ENCODE measurements around the gene ADAMTS17. TPM values are rescaled to one million over a fixed set of nuclear protein-coding genes. Genes with fewer than 3 reads are reported as not detected.

Gene ADAMTS17
- total RNA-seq, 4 donors from 2014 or later, result 6.0 to 17.6 (median 8.2) TPM

DNA sequence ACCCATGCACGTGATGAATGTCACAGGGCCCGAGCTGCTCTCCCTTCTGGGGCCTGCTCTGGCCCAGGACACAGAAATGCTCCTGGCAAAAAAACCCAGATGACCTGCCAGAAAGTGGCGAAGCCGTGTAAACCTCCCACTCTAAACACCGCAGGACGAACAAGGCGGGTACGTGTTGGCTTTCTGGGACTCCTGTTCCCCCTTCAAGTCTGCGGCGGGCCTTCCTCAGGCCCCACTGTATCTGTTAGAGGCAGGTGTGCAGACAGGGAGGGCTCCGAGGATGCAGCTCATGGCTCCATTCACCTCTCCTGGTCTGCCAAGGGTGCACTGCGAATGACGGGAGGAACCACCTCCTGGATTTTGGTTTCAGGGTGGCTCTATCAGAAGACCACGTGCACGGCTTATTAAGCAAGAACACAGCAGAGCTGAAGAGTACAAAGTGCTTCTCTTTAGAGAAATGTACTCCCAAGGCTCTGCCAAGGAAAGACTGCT lies 173.8 kb downstream of the ADAMTS17 start:
- in situ Hi-C loops (cut with MboI; ENCODE audit: low pct_ligation_motif_present in 1 of 4, low pct_unique_long_range_greater_than_20kb in 1 of 4, low sequenced_read_pairs in 3 of 4) (no loop called here), intact Hi-C loops (cut with DNase I; ENCODE audit: low total_unique reads) (no loop called here)
- Histone ChIP-seq H3K36me3 (no peaks in the 10 kb centered on the region), H3K4me3 (no peak overlapping the region), H3K27me3 (no peaks in the 10 kb centered on the region), H3K9me3 (peaks cover 0 to 6% of the 10 kb centered on the region in 2 donors), H3K27ac (peak overlapping the region in 2 of 4 donors; percentile 40 to 68), H3K4me1 (peaks cover 0 to 3% (median 0%) of the 10 kb centered on the region in 4 donors)
- TF ChIP-seq POLR2A (IDR thresholded peaks at IDR 0.05) (no peak), POLR2AphosphoS5 (IDR thresholded peaks at IDR 0.05) (no peak)
- WGBS, 2 donors (ENCODE audit: low coverage in 1 of 2), result 80 to 86% methylated on average over 1 to 15 of the region's 15 CpGs
- no peak for DNase-seq

DNA sequence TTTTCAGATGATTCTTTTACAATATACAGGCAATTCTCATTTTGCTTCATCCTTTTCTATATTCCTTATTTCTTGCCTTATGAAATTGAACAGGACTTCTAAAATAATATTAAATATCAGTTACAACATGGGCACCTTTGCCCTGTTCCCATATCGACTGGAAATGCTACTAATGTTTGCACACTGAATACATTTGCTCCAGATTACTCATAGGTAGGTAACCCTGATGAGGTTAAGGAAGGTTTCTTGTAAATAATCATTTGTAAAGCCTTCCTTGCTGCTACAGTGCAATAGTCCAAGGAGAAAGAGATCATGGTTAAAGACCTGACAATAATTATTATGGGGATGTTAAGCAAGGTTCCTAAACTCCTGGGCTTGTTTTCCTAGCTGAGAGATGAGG lies 175.5 kb downstream of the ADAMTS17 start:
- no peaks in the 10 kb centered on the region for H3K36me3 ChIP-seq
- intact Hi-C loops (cut with DNase I; ENCODE audit: low total_unique reads), result no loop called here

DNA sequence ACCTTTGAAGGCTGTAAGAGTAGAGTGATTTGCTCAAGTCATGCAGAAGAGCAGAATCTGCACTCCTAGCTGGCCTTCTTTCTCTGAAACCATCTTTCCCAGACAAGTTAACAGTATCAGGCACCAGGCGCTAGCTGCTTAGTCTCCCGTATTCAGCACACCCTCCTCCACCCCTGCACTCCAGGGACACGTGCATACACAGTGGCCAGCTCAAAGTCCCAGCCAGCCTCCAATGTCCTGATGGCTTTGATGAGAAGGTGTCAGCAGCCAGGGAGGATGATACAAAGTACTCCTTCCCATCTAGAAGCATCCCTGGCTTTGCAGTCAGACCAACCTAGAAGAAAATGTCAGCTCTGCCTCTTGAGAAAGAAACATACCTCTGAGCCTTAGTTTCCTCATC lies 177.8 kb downstream of the ADAMTS17 start:
- no peak for DNase-seq
- 83 to 88% methylated on average over 3 of the region's 3 CpGs for WGBS, 2 donors (ENCODE audit: low coverage in 1 of 2)
- Histone ChIP-seq H3K27ac (no peak overlapping the region), H3K9me3 (no peaks in the 10 kb centered on the region), H3K36me3 (no peaks in the 10 kb centered on the region), H3K4me1 (no peaks in the 10 kb centered on the region), H3K27me3 (no peaks in the 10 kb centered on the region), H3K4me3 (no peak overlapping the region)
- intact Hi-C loops (cut with DNase I; ENCODE audit: low total_unique reads), result no loop called here
- no peak for TF ChIP-seq POLR2A (IDR thresholded peaks at IDR 0.05)
- TF ChIP-seq, protein P1, sequence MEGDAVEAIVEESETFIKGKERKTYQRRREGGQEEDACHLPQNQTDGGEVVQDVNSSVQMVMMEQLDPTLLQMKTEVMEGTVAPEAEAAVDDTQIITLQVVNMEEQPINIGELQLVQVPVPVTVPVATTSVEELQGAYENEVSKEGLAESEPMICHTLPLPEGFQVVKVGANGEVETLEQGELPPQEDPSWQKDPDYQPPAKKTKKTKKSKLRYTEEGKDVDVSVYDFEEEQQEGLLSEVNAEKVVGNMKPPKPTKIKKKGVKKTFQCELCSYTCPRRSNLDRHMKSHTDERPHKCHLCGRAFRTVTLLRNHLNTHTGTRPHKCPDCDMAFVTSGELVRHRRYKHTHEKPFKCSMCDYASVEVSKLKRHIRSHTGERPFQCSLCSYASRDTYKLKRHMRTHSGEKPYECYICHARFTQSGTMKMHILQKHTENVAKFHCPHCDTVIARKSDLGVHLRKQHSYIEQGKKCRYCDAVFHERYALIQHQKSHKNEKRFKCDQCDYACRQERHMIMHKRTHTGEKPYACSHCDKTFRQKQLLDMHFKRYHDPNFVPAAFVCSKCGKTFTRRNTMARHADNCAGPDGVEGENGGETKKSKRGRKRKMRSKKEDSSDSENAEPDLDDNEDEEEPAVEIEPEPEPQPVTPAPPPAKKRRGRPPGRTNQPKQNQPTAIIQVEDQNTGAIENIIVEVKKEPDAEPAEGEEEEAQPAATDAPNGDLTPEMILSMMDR (IDR thresholded peaks at IDR 0.05), result no peak
- no peak for TF ChIP-seq EP300 (IDR thresholded peaks at IDR 0.05; ENCODE audit: low read depth)
- no peak for TF ChIP-seq POLR2AphosphoS5 (IDR thresholded peaks at IDR 0.05)
- in situ Hi-C loops (cut with MboI; ENCODE audit: low pct_ligation_motif_present in 1 of 4, low pct_unique_long_range_greater_than_20kb in 1 of 4, low sequenced_read_pairs in 3 of 4), result no loop called here

More for the DNA sequence above, 175.5 kb downstream of the ADAMTS17 start:
- WGBS, 2 donors (ENCODE audit: low coverage in 1 of 2), result 56 to 81% methylated on average over 1 of the region's 1 CpG
- Histone ChIP-seq H3K9me3 (no peaks in the 10 kb centered on the region), H3K4me1 (peaks cover 0 to 3% (median 0%) of the 10 kb centered on the region in 4 donors), H3K27ac (no peak overlapping the region), H3K4me3 (no peak overlapping the region), H3K27me3 (no peaks in the 10 kb centered on the region)
- in situ Hi-C loops (cut with MboI; ENCODE audit: low pct_ligation_motif_present in 1 of 4, low pct_unique_long_range_greater_than_20kb in 1 of 4, low sequenced_read_pairs in 3 of 4), result no loop called here
- no peak for TF ChIP-seq POLR2A (IDR thresholded peaks at IDR 0.05)
- TF ChIP-seq POLR2AphosphoS5 (IDR thresholded peaks at IDR 0.05), result no peak
- TF ChIP-seq, protein P1 (IDR thresholded peaks at IDR 0.05), result no peak
- no peak for TF ChIP-seq EP300 (IDR thresholded peaks at IDR 0.05; ENCODE audit: low read depth)
- DNase-seq, result no peak

DNA sequence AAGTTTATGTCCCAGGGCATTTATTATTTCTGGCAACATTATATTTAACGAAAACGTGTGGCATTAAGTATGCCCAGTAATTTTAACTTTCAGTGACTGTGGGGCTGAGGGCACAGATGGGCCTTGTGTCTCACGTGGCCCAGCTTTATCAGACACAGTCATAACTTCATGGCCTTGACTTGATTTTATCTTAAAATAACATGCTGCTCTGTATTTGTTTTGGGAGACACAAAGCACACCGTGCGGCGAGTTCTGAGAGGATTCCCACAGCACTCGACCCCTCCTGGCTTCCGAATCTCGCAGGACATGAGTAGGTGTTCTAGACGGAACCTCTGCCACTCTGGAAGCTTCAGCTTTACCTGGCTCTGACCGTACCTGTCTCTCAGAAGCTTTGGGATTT lies 180.8 kb downstream of the ADAMTS17 start:
- 61 to 64% methylated on average over 3 to 11 of the region's 11 CpGs for WGBS, 2 donors (ENCODE audit: low coverage in 1 of 2)
- H3K27ac ChIP-seq, result no peak overlapping the region
- TF ChIP-seq POLR2A (IDR thresholded peaks at IDR 0.05) (no peak), EP300 (IDR thresholded peaks at IDR 0.05; ENCODE audit: low read depth) (no peak), POLR2AphosphoS5 (IDR thresholded peaks at IDR 0.05) (no peak)
- TF ChIP-seq, protein P1 (IDR thresholded peaks at IDR 0.05), result no peak

DNA sequence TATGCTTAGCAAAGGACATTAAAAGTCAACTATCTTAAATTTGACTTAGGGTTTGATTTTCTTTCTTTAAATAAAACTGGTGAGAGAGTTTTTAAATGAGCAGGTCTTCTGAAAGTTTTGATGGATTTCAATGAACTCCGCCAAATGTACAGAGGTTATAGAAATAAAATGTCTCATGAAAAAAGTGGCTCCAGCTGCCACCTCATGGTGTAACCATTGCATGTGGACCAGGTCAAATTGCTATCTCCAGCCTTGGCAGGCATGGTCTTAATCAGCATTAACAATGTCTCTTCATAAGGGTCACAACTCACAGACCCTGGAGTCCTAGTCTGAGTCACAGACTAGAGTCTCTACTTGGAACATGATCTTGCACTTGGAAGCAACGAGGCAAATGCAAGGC lies 182.3 kb downstream of the ADAMTS17 start:
- no peak for DNase-seq
- intact Hi-C loops (cut with DNase I; ENCODE audit: low total_unique reads) (no loop called here), in situ Hi-C loops (cut with MboI; ENCODE audit: low pct_ligation_motif_present in 1 of 4, low pct_unique_long_range_greater_than_20kb in 1 of 4, low sequenced_read_pairs in 3 of 4) (no loop called here)
- no peaks in the 10 kb centered on the region for H3K4me1 ChIP-seq
- H3K36me3 ChIP-seq, result no peaks in the 10 kb centered on the region
- H3K9me3 ChIP-seq, result no peaks in the 10 kb centered on the region
- no peaks in the 10 kb centered on the region for H3K27me3 ChIP-seq
- no peak overlapping the region for H3K27ac ChIP-seq
- H3K4me3 ChIP-seq, result no peak overlapping the region
- WGBS, 2 donors (ENCODE audit: low coverage in 1 of 2), result 63 to 92% methylated on average over 1 to 2 of the region's 2 CpGs
- TF ChIP-seq, protein P1 (IDR thresholded peaks at IDR 0.05), result no peak
- TF ChIP-seq POLR2A (IDR thresholded peaks at IDR 0.05), result no peak
- TF ChIP-seq POLR2AphosphoS5 (IDR thresholded peaks at IDR 0.05), result no peak
- no peak for TF ChIP-seq EP300 (IDR thresholded peaks at IDR 0.05; ENCODE audit: low read depth)

More for the DNA sequence above, 180.8 kb downstream of the ADAMTS17 start:
- no peaks in the 10 kb centered on the region for H3K27me3 ChIP-seq
- DNase-seq, result no peak
- no peaks in the 10 kb centered on the region for H3K4me1 ChIP-seq
- intact Hi-C loops (cut with DNase I; ENCODE audit: low total_unique reads) (no loop called here), in situ Hi-C loops (cut with MboI; ENCODE audit: low pct_ligation_motif_present in 1 of 4, low pct_unique_long_range_greater_than_20kb in 1 of 4, low sequenced_read_pairs in 3 of 4) (no loop called here)
- no peak overlapping the region for H3K4me3 ChIP-seq
- H3K9me3 ChIP-seq, result no peaks in the 10 kb centered on the region
- H3K36me3 ChIP-seq, result no peaks in the 10 kb centered on the region
